GM18499 (cell line): Measurements from ENCODE around the gene MC5R.
"Not testable (repeated sequence)": the region's sequence is repeated elsewhere in the genome, so short reads cannot be mapped to it uniquely, and the experiment has no call there.

Source experiments
- ATAC-seq: cut with Tn5 transposase; IDR thresholded peaks from one replicate; pipeline ENCODE4 v1.9.1; 2021; ENCODE audit warnings: moderate number of reproducible peaks; ENCODE audit not compliant: insufficient read depth, unreplicated experiment

MC5R gene

GRCh38 chr18:13835202-13835601, 11.3 kb downstream of the MC5R start:
- ATAC-seq: no peak

- ATAC-seq: no peak
These were observed 12.6 kb downstream of the MC5R start for GRCh38 chr18:13836559-13836958.

DNA sequence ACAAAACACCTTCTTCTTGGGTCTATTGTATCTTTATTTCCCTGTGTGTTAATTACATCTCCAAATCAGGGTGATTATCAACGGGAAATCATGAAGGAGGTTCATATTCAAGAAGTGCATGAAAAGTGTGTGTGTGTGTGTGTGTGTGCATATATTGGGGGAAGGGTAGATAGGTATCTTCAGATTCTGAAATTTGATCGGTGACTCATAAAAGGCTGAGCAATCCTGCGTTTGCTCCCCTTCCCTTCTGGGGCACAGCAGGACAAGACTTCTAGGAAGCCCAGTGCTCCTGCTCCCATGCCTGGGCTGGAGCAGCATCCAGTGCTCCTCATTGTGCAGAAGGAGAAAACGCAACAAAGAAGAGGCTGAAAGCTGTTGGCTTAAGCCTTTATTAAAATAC, 25.8 kb downstream of the MC5R start:
- no peak for ATAC-seq

DNA sequence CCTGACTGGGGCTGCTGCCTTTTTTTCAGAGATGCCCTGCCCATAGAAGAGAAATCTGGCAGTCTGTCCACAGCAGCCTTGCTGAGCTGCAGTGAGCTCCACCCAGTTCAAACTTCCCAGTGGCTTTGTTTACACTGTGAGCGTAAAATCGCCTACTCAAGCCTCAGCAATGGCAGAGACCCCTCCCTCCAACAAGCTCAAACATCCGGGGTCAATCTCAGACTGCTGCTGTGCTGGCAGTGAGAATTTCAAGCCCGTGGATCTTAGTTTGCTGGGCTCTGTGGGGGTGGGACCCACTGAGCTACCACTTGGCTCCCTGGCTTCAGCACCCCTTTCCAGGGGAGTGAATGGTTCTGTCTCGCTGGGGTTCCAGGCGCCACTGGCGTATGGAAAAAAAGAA, 38.9 kb downstream of the MC5R start:
- ATAC-seq: not testable (repeated sequence)

GRCh38 chr18:13868501-13869271, 44.7 kb downstream of the MC5R start:
- ATAC-seq: no peak

DNA sequence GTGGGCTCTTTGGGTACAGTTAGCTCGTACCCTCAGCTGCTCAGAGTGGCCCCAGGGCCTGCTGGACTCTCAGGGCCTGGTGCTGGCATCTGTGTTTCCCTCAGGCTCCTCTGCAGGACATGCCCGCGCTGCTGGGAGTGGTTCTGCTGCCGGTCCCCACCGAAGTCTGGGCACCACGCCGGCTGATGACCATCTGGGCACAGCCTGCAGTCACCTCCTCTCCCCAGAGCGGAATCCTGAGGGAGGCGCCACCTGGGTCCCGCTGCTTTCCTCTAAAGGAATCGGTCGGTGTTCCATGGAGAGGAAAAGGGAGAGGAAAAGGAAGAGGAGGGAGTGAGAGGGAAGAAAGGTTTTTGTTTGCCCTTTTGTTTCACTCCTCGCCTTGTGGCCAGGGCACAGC, 47.8 kb downstream of the MC5R start:
- no peak for ATAC-seq

- ATAC-seq: no peak
These were observed 48.4 kb downstream of the MC5R start for GRCh38 chr18:13872373-13872772.

- ATAC-seq: no peak
These were observed 49.0 kb downstream of the MC5R start for GRCh38 chr18:13872932-13873331.

GRCh38 chr18:13874558-13874957, 50.6 kb downstream of the MC5R start:
- ATAC-seq: no peak
